H1 (cell line): ENCODE measurements around the gene ABHD16A. TPM values are rescaled to one million over a fixed set of nuclear protein-coding genes. Genes with fewer than 3 reads are reported as not detected.
A peak's percentile ranks its signal among the peaks of the same experiment; 100 is the strongest.

Experiments used
- BACH1 ChIP-seq: IDR thresholded peaks from 2 replicates; pipeline ENCODE4 v1.6.1; 2012; ENCODE audit warnings: low read length, improper control_type of control experiment
- BCL11A ChIP-seq, 2 experiments: IDR thresholded peaks; one replicate each; pipeline ENCODE4 v1.6.1; 2011; ENCODE audit warnings: low read depth in 2 of 2, low read length in 2 of 2, mild to moderate bottlenecking in 2 of 2
- BRCA1 ChIP-seq: IDR thresholded peaks from 2 replicates; pipeline ENCODE4 v1.6.1; 2012; ENCODE audit warnings: low read depth, low read length, improper control_type of control experiment
- CBX5 ChIP-seq: fragments of 300-800, 300-1000 bp; sonication (generic); IDR thresholded peaks from 2 replicates; pipeline ENCODE4 v1.7.1; 2016; ENCODE audit warnings: antibody characterized with exemption, low read length, low read depth
- CEBPB ChIP-seq: IDR thresholded peaks from 2 replicates; pipeline ENCODE4 v1.6.1; 2012; ENCODE audit warnings: low read depth, low read length
- EP300 ChIP-seq, 2 experiments: IDR thresholded peaks; 1 replicate in 1 of 2; 2 replicates in 1 of 2; pipeline ENCODE4 v1.6.1; 2011 to 2012; ENCODE audit warnings: low read depth in 2 of 2, low read length in 2 of 2, mild to moderate bottlenecking in 2 of 2, borderline replicate concordance in 1 of 2, inconsistent platforms in 1 of 2, moderate library complexity in 1 of 2
- GTF2F1 ChIP-seq: IDR thresholded peaks from 2 replicates; pipeline ENCODE4 v1.6.1; 2012; ENCODE audit warnings: low read depth, low read length, improper control_type of control experiment, borderline replicate concordance
- KDM4A ChIP-seq: IDR thresholded peaks from one replicate; pipeline ENCODE4 v1.7.1; 2012; ENCODE audit warnings: low read depth, mild to moderate bottlenecking, moderate library complexity, low read length, inconsistent platforms; ENCODE audit not compliant: severe bottlenecking
- KDM5A ChIP-seq: fragments of 200-600 bp; IDR thresholded peaks from 2 replicates; pipeline ENCODE4 v1.7.1; 2012; ENCODE audit warnings: mild to moderate bottlenecking, low read length, inconsistent platforms, mixed read lengths
- NANOG ChIP-seq: IDR thresholded peaks from 2 replicates; pipeline ENCODE4 v1.6.1; 2011; ENCODE audit warnings: low read length, low read depth, mild to moderate bottlenecking, inconsistent platforms; ENCODE audit not compliant: insufficient read depth, poor library complexity, severe bottlenecking
- PHF8 ChIP-seq: fragments of 200-600 bp; sonication (generic); conservative IDR thresholded peaks from 2 replicates; pipeline ENCODE4 v1.7.1; 2012; ENCODE audit warnings: low read depth, mild to moderate bottlenecking, inconsistent platforms, low read length, moderate library complexity
- POLR2AphosphoS5 ChIP-seq: IDR thresholded peaks from 2 replicates; pipeline ENCODE4 v1.6.1; 2011; ENCODE audit warnings: low read depth, low read length
- POU5F1 ChIP-seq: IDR thresholded peaks from 2 replicates; pipeline ENCODE4 v1.6.1; 2011; ENCODE audit warnings: low read depth, mild to moderate bottlenecking, low read length, moderate library complexity
- RNF2 ChIP-seq: fragments of 200-900, 300-1000 bp; sonication (generic); IDR thresholded peaks from 2 replicates; pipeline ENCODE4 v1.7.1; 2016; ENCODE audit warnings: borderline replicate concordance, low read depth, mild to moderate bottlenecking, antibody characterized with exemption, low read length; ENCODE audit not compliant: poor library complexity, severe bottlenecking; ENCODE audit errors: missing control alignments
- RXRA ChIP-seq: IDR thresholded peaks from 2 replicates; pipeline ENCODE4 v1.6.1; 2011; ENCODE audit warnings: low read depth, mild to moderate bottlenecking, low read length, moderate library complexity; ENCODE audit not compliant: insufficient read depth
- SIRT6 ChIP-seq: IDR thresholded peaks from one replicate; pipeline ENCODE4 v1.7.1; 2012; ENCODE audit warnings: low read length, inconsistent platforms
- SIX5 ChIP-seq: IDR thresholded peaks from 2 replicates; pipeline ENCODE4 v1.6.1; 2011; ENCODE audit warnings: mild to moderate bottlenecking, low read depth, low read length
- SP1 ChIP-seq: IDR thresholded peaks from 2 replicates; pipeline ENCODE4 v1.6.1; 2011; ENCODE audit warnings: low read depth, low read length
- SP4 ChIP-seq: IDR thresholded peaks from 2 replicates; pipeline ENCODE4 v1.6.1; 2012; ENCODE audit warnings: low read length, inconsistent platforms
- TAF1 ChIP-seq: IDR thresholded peaks from 2 replicates; pipeline ENCODE4 v1.6.1; 2011; ENCODE audit warnings: mild to moderate bottlenecking, low read depth, low read length
- TCF12 ChIP-seq: IDR thresholded peaks from 2 replicates; pipeline ENCODE4 v1.6.1; 2011; ENCODE audit warnings: low read depth, mild to moderate bottlenecking, low read length
- YY1 ChIP-seq: IDR thresholded peaks from 2 replicates; pipeline ENCODE4 v1.6.1; 2011; ENCODE audit warnings: low read depth, mild to moderate bottlenecking, low read length
- polyA plus RNA-seq, 7 experiments: library from polyadenylated mRNA; depleted of rRNA in 3 of 7; stranded (reverse) in 5 of 7; unstranded in 2 of 7; fragments of >200 nt in 5 of 7; fragments of 200-250 nt in 2 of 7; gene quantifications; 1 replicate in 5 of 7; 2 replicates in 1 of 7; 4 replicates in 1 of 7; pipeline versions ENCODE4 v1.2.1 to v1.2.3, GENCODE V29; 2011 to 2013; ENCODE audit warnings: missing spikeins in 2 of 7, mixed read lengths in 2 of 7
- total RNA-seq: library from RNA; stranded (reverse); fragmentation: NEBNext Ultra II Directional; extraction: Animal tissue kit (Norgen Biotek cat#: 25700); gene quantifications from 2 replicates; pipeline ENCODE4 v1.2.1, GENCODE V29; 2021
- TF ChIP-seq, protein P1 (sequence below), 3 experiments: IDR thresholded peaks; 1 replicate in 2 of 3; 2 replicates in 1 of 3; pipeline versions ENCODE4 v1.5.1 to v1.6.1; 2011; ENCODE audit warnings: low read length in 3 of 3, mild to moderate bottlenecking in 3 of 3, inconsistent platforms in 2 of 3, low read depth in 1 of 3, moderate library complexity in 1 of 3; ENCODE audit not compliant: insufficient read depth in 1 of 3; ENCODE audit errors: control extremely low read depth in 1 of 3

The ABHD16A gene
- total and polyA plus RNA-seq, 2 of the 8 experiments (the other 6 are each of a cell fraction or from before 2014, with no cell fraction given), result 32.9 to 40.2 TPM

- no peak for TF ChIP-seq GTF2F1
- TF ChIP-seq YY1, result no peak
- TF ChIP-seq POU5F1, result no peak
- TF ChIP-seq TCF12, result no peak
- TF ChIP-seq SP1, result peak; percentile 47; the same call in 1 of the 2 replicates
- TF ChIP-seq PHF8, result peak; percentile 57
- TF ChIP-seq BCL11A (IDR thresholded peaks at IDR 0.05; ENCODE audit: low read depth in 2 of 2, low read length in 2 of 2), result no peak
- peak; percentile 46 for TF ChIP-seq KDM4A
- TF ChIP-seq CEBPB, result no peak
- TF ChIP-seq BACH1, result no peak
- TF ChIP-seq RXRA, result no peak
- no peak for TF ChIP-seq RNF2
- TF ChIP-seq, protein P1, sequence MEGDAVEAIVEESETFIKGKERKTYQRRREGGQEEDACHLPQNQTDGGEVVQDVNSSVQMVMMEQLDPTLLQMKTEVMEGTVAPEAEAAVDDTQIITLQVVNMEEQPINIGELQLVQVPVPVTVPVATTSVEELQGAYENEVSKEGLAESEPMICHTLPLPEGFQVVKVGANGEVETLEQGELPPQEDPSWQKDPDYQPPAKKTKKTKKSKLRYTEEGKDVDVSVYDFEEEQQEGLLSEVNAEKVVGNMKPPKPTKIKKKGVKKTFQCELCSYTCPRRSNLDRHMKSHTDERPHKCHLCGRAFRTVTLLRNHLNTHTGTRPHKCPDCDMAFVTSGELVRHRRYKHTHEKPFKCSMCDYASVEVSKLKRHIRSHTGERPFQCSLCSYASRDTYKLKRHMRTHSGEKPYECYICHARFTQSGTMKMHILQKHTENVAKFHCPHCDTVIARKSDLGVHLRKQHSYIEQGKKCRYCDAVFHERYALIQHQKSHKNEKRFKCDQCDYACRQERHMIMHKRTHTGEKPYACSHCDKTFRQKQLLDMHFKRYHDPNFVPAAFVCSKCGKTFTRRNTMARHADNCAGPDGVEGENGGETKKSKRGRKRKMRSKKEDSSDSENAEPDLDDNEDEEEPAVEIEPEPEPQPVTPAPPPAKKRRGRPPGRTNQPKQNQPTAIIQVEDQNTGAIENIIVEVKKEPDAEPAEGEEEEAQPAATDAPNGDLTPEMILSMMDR (IDR thresholded peaks at IDR 0.05; ENCODE audit: control extremely low read depth in 1 of 3, insufficient read depth in 1 of 3, low read depth in 1 of 3, low read length in 3 of 3), result no peak
- 0 out of 2 replicates have a peak, but pooled peaks have one; percentile 58 for TF ChIP-seq POLR2AphosphoS5
- TF ChIP-seq KDM5A, result no peak
- TF ChIP-seq SIX5, result no peak
- no peak for TF ChIP-seq BRCA1
- no peak for TF ChIP-seq SP4
- TF ChIP-seq TAF1, result peak; percentile 51
- no peak for TF ChIP-seq NANOG
- no peak for TF ChIP-seq SIRT6
- TF ChIP-seq CBX5, result no peak
- no peak for TF ChIP-seq EP300 (IDR thresholded peaks at IDR 0.05; ENCODE audit: borderline replicate concordance in 1 of 2, low read depth in 2 of 2, low read length in 2 of 2)
Measured at GRCh38 chr6:31736021-31736767, 33.1 kb upstream of the ABHD16A start, which contains the start of gene CLIC1 (continued).
